ENCODE results near the gene TSPAN7.

Gene TSPAN7

DNA sequence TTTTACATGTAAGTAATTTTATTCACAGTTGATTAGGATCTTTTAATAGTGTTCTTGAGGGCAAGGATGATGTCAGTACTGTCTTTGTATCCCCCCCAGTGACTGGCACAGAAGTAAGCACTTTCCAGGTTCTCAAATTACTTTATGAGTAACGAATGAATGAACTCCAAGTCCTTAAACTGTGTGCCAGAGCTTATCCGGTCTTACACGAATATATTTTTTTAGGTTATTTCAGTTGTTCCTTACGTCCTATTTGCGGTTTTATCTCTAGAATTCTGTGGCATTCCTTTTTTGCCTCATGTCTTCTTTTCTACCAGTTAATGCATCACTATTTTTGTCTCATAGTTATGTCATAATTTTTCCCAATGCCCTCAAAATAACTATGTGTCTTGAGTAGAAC lies 133.1 kb downstream of the TSPAN7 start:
- DNase-seq = no peak

DNA sequence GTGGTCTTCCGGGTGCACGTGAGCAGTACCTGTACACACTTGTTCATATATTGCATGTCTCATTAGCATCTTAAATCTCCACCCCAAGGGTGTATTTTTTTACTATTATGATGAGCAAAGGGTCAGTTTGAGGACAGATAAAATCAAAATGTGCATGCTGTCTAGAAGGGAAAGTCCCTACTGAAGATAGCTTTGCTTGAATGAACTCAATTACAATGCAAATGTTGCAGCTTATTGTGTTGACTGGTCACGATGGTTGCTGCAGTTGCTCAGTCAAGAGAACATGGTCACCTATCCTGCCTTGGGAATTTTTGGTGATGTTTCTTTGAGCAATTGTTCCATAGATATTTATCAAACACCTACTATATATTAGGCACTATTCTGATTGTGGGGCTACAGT lies 136.1 kb downstream of the TSPAN7 start:
- no peak for DNase-seq

DNA sequence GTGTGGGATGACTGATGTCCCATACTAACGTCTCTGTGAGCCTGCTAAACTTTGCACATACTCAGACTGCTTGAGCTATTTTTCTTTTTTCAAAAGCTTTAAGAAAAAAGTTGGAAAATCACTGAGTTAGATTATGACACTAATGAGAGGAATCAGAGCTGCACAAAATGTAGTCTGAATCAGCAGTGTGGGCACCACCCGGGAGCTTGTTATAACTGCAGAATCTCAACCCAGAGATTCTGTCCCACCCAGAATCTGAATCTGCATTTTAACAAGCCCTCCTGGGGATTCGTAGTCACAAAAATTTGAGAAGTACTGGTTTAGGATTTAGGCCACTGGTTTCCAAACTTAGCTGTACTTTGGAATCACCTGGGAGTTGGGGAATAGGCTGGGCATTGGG lies 137.8 kb downstream of the TSPAN7 start:
- DNase-seq = no peak

- DNase-seq = no peak
Observed at GRCh38 chrX:38699696-38700095, 138.4 kb downstream of the TSPAN7 start.

DNA sequence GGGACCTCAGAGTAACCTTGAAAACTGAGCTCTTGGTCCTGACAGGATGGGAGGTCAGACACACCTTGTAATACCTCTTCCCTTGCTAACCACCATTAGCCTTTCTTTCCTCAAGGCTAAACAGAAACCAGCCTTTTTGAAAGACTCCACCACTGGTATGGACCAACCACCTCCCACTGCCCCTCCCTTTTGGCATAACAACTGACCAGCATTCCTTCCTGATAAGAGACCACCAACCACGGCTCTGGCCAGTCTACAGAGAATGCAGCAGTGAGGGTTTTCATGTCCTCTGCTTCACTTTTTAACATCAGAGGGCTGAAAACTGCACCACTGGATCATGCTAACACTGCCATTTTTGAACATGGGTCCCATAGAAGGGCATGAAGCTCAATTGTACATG lies 139.7 kb downstream of the TSPAN7 start:
- DNase-seq = no peak

DNA sequence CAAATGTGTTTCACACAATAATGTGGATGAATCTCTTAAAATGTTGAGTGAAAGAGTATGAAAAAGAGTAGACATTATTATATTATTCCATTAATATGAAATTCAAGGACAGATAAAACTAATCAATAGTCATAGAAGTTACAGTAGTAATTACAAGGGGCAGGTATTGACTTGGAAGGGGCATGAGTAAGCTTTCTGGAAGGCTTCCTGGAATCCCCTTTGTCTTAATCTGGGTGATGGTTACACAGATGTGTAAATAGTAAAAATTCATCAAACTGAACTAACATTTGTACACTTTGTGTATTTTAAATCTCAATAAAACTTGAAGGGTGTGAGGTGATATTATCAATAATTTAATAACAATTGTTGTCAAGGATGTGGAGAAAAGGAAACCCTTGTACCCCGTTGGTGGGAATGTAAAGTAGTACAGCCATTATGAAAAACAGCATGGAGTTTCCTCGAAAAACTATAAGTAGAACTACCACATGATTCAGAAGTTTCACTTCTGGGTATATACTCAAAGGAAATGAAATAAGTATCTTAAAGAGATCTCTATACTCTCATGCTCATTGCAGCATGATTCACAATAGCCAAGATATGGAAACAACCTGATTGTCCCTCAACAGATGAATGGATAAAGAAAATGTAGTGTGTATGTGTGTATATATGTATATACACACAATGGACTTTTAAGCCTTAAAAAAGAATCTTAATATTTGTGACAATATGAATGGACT lies 143.0 kb downstream of the TSPAN7 start:
- no peak for DNase-seq

DNA sequence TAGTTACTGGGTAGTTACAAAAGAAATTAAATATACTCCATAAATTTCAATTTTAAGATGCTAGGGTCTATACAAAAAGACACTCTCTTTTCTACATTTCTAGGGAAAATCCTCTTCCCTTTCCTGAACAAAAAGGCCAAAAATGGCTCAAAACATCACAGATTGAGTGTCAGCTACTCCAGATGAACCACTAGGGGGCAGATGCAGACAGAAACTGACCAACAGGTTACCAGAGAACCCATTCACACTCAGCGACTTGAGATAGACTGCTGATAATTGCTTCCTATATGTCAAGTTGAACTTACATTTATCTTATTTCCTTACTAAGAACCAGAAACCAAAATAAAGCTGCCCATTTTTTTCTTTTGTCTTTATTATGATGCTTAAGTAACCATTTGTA lies 156.5 kb downstream of the TSPAN7 start:
- peak; percentile 0 for DNase-seq

GRCh38 chrX:38718311-38718710 lies 157.0 kb downstream of the TSPAN7 start:
- DNase-seq = no peak

DNA sequence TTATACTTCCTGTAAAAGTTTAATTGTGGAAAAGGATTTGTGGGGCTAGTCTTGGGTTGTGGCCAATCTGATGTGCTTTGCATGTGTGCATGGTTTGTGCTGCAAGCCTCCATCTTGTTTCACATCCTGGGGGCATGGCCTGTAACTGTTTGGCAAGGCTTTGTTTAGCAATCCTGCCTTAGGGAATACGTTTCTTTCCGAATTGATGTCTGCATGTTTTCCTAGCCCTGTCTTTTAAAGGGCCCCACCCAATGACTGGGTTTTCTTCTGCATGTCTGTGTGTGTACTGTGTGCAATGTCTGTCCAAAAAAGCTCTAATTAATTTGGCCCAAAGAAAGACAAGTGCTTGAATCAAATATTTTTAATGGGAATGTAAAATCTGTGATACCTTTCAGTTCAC lies 165.3 kb downstream of the TSPAN7 start:
- DNase-seq = no peak

GRCh38 chrX:38727668-38728067 lies 166.3 kb downstream of the TSPAN7 start:
- no peak for DNase-seq

DNA sequence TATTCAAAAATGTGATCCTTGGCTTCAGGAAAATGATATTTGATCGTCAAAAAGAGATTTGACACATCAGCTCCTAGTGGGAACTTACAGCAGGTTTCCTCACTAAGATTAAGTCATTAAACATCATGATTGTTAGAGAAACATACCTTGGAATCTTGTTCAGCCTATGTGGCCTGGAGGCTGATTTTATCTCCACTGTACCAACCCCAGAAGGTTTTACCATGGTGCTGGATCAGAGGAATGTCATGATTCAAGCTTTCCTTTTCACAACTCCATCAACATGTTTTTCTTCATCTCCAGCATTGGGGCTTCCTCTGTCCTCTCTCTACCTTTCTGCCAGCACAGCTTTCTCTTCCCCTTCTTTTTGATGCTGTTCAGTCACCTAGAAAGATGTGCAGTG lies 171.5 kb downstream of the TSPAN7 start:
- no peak for DNase-seq

Measured in CD4-positive, alpha-beta T cell treated with Interleukin-21 for 1 hour (primary cell).